Kidney (tissue), 14 donors: ENCODE data around the gene RTCA. TPM values are rescaled to one million over a fixed set of nuclear protein-coding genes. Genes with fewer than 3 reads are reported as not detected.

Experiments used
- DNase-seq, 5 donors: peaks; one replicate each; pipeline ENCODE4 v3.0.0-alpha.2; 2013 to 2020
- FAIRE-seq: peaks from 2 replicates; lab custom pipeline; 2012; peaks lifted over from hg19 to GRCh38; lab: Jason Lieb, UNC
- H3K27ac ChIP-seq, 2 donors: one replicate each; pipeline ENCODE4 v1.7.0; 2013; ENCODE audit warnings: low read depth in 2 of 2, low read length in 2 of 2, inconsistent platforms in 1 of 2
- H3K27me3 ChIP-seq: one replicate; pipeline ENCODE4 v1.7.1; 2013; ENCODE audit warnings: low read length, inconsistent platforms; ENCODE audit not compliant: control insufficient read depth, insufficient read depth
- H3K36me3 ChIP-seq, 3 donors: one replicate each; pipeline versions ENCODE4 v1.7.0 to v1.7.1; 2013; ENCODE audit warnings: low read length in 3 of 3, control low read depth in 1 of 3, inconsistent platforms in 1 of 3; ENCODE audit not compliant: insufficient read depth in 3 of 3, control insufficient read depth in 2 of 3
- H3K4me1 ChIP-seq, 3 donors: one replicate each; pipeline versions ENCODE4 v1.7.0 to v1.7.1; 2013; ENCODE audit warnings: low read length in 3 of 3, inconsistent platforms in 1 of 3, low read depth in 1 of 3; ENCODE audit not compliant: control insufficient read depth in 2 of 3, insufficient read depth in 2 of 3
- H3K4me3 ChIP-seq, 3 donors: one replicate each; pipeline versions ENCODE4 v1.7.0 to v1.8.1; 2013; ENCODE audit warnings: low read length in 3 of 3, control low read depth in 1 of 3, inconsistent platforms in 1 of 3
- H3K9ac ChIP-seq, 3 donors: one replicate each; pipeline versions ENCODE4 v1.7.0 to v1.7.1; 2013; ENCODE audit warnings: low read length in 3 of 3, control low read depth in 1 of 3, inconsistent platforms in 1 of 3
- H3K9me3 ChIP-seq, 3 donors: one replicate each; pipeline versions ENCODE4 v1.7.0 to v1.7.1; 2013; ENCODE audit warnings: low read length in 3 of 3, control low read depth in 1 of 3, inconsistent platforms in 1 of 3; ENCODE audit not compliant: control insufficient read depth in 2 of 3, insufficient read depth in 1 of 3
- intact Hi-C: fragments of 100-400 bp; cut with DNase I; formaldehyde crosslinking; loops from one replicate; pipeline ENCODE4 v1.11.1; 2022
- polyA plus RNA-seq: library from polyadenylated mRNA; stranded (reverse); fragments of 350-450 nt; fragmentation: Illumina TruSeq; extraction: RNeasy Lipid Tissue Mini Kit (QIAGEN cat#74804); gene quantifications from one replicate; pipeline ENCODE4 v1.2.3, GENCODE V29; 2014; ENCODE audit warnings: low read depth, low replicate concordance; ENCODE audit not compliant: insufficient read depth
- total RNA-seq: library from RNA; stranded (reverse); fragmentation: NEBNext Ultra II Directional; extraction: Animal tissue kit (Norgen Biotek cat#: 25700); gene quantifications from one replicate; pipeline ENCODE4 v1.2.1, GENCODE V29; 2021
- TF ChIP-seq, protein P1 (sequence below): IDR thresholded peaks from 3 replicates; pipeline ENCODE4 v1.5.1; 2012; ENCODE audit warnings: mild to moderate bottlenecking, moderate library complexity, borderline replicate concordance; ENCODE audit not compliant: insufficient read depth; ENCODE audit errors: extremely low read depth
- donor health status: control.
- donor health status: control.
- donor health status: control.
- donor health status: control.
- donor health status: control.
- donor health status: DM: yes; HTN: yes; CAD: no.
- donor health status: Normal renal cell carcinoma (clear cell type).

Gene RTCA
- total and polyA plus RNA-seq, 2 donors from 2014 or later = 30.8 to 51.1 TPM

DNA sequence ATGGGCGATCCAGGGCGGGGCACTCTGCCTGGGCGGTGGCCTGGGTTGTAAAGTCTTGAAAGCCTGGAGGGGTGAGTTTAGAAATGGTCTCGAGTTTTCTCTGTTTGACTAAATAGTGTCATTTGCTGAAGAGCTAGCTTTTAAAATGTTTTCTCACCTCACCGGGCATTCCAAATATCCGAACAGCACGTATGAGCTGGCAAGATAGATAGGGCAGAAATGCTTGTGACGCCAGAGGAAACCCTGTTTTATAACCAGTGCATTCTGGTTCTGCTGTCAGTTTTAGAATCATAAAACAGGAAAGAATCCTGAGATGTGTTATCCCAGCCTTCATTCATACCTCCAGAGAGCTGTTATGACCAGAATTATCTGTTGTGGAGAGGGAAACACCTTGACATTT is 725 bp downstream of the RTCA start:
- intact Hi-C loops = no loop called here
- Histone ChIP-seq H3K4me3 (peak overlapping the region; percentile 79 to 98 (median 92)), H3K4me1 (peaks cover 0 to 16% (median 6%) of the 10 kb centered on the region in 3 donors), H3K27me3 (no peaks in the 10 kb centered on the region), H3K36me3 (peaks cover 9 to 21% (median 11%) of the 10 kb centered on the region in 3 donors), H3K27ac (no peak overlapping the region), H3K9ac (peak overlapping the region in 2 of 3 donors; percentile 56 to 91), H3K9me3 (peaks cover 0 to 6% (median 0%) of the 10 kb centered on the region in 3 donors)
- TF ChIP-seq, protein P1, sequence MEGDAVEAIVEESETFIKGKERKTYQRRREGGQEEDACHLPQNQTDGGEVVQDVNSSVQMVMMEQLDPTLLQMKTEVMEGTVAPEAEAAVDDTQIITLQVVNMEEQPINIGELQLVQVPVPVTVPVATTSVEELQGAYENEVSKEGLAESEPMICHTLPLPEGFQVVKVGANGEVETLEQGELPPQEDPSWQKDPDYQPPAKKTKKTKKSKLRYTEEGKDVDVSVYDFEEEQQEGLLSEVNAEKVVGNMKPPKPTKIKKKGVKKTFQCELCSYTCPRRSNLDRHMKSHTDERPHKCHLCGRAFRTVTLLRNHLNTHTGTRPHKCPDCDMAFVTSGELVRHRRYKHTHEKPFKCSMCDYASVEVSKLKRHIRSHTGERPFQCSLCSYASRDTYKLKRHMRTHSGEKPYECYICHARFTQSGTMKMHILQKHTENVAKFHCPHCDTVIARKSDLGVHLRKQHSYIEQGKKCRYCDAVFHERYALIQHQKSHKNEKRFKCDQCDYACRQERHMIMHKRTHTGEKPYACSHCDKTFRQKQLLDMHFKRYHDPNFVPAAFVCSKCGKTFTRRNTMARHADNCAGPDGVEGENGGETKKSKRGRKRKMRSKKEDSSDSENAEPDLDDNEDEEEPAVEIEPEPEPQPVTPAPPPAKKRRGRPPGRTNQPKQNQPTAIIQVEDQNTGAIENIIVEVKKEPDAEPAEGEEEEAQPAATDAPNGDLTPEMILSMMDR = no peak
- DNase-seq (no peak), FAIRE-seq (no peak)

DNA sequence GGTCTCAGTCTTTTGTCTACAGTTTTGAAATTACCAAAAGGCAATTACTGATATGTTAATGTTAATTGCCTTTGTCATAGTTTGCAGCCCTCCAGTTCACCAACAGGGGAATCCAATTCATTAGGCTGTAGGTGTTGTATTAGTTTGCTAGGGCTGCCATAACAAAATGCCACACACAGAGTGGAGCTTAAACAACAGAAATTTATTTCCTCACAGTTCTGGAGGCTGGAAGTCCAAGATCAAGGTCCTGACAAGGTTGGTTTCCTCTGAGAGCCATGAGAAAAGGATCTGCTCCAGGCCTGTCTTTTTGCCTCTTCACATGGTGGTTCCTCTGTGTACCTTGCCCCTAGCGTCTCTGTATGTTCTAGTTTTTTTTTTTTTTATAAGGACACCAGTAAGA is 1.3 kb downstream of the RTCA start:
- Histone ChIP-seq H3K27me3 (no peaks in the 10 kb centered on the region), H3K4me1 (peaks cover 0 to 16% (median 6%) of the 10 kb centered on the region in 3 donors), H3K27ac (no peak overlapping the region), H3K36me3 (peaks cover 11 to 26% (median 14%) of the 10 kb centered on the region in 3 donors), H3K4me3 (peak overlapping the region in 2 of 3 donors; percentile 92 to 98), H3K9me3 (peaks cover 0 to 6% (median 0%) of the 10 kb centered on the region in 3 donors), H3K9ac (peak overlapping the region in 1 of 3 donors; percentile 91)
- TF ChIP-seq, protein P1 = no peak
- FAIRE-seq (no peak), DNase-seq (no peak)
- intact Hi-C loops = no loop called here

DNA sequence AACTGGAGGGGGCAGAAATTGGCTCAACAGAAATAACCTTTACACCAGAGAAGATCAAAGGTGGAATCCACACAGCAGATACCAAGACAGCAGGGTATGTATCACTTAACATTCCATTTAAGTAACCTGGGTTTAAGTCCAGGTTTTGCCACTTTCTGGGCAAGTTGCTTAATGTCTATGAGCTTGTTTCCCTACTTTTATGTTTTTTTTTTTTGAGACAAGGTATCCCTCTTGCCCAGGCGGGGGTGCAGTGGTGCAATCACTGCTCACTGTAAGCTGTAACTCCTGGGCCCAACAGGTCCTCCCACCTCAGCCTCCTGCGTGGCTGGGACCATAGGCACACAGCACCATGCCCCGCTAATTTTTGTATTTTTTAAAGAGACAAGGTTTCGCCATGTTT is 2.2 kb downstream of the RTCA start:
- no peak overlapping the region for H3K27ac ChIP-seq
- peak overlapping the region in 1 of 3 donors; percentile 98 for H3K4me3 ChIP-seq
- peaks cover 11 to 34% (median 14%) of the 10 kb centered on the region in 3 donors for H3K36me3 ChIP-seq
- peaks cover 0 to 16% (median 6%) of the 10 kb centered on the region in 3 donors for H3K4me1 ChIP-seq
- no peak overlapping the region for H3K9ac ChIP-seq
- H3K27me3 ChIP-seq = no peaks in the 10 kb centered on the region
- peaks cover 0 to 5% (median 0%) of the 10 kb centered on the region in 3 donors for H3K9me3 ChIP-seq
- TF ChIP-seq, protein P1 = no peak
- intact Hi-C loops = no loop called here
- no peak for FAIRE-seq
- DNase-seq = no peak

DNA sequence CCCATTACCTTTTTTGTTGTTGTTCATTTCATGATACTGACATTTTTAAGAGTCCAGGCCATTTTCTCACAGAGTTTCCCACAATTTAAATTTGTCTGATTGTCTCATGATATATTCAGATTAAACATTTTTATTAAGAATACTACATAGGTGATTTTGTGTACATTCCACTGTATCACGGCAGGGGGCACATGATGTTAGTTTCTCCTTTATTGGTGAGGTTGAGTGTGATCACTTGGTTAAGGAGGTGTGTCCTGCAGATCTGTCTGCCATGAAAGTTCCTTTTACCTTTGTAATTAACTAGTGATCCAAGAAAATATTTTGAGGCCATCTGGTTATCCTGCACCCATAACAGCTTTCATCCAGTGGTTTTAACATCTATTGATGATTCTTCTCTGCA is 11.8 kb downstream of the RTCA start:
- H3K9me3 ChIP-seq = no peaks in the 10 kb centered on the region
- H3K36me3 ChIP-seq = peaks cover 7 to 71% (median 22%) of the 10 kb centered on the region in 3 donors
- H3K27me3 ChIP-seq = no peaks in the 10 kb centered on the region
- no peak overlapping the region for H3K4me3 ChIP-seq
- intact Hi-C loops = no loop called here
- FAIRE-seq (no peak), DNase-seq (peak in 1 of 5 donors; percentile 2)
- H3K27ac ChIP-seq = no peak overlapping the region
- TF ChIP-seq, protein P1 = no peak
- no peak overlapping the region for H3K9ac ChIP-seq
- no peaks in the 10 kb centered on the region for H3K4me1 ChIP-seq
